EH (cell line): ENCODE results near the gene PPP6R3.

Experiments
- DNase-seq: peaks from one replicate; pipeline ENCODE4 v3.0.0-alpha.2; 2015; ENCODE audit warnings: low read depth

PPP6R3 gene

GRCh38 chr11:68495220-68495729 is 34.7 kb downstream of the PPP6R3 start:
- DNase-seq: no peak

DNA sequence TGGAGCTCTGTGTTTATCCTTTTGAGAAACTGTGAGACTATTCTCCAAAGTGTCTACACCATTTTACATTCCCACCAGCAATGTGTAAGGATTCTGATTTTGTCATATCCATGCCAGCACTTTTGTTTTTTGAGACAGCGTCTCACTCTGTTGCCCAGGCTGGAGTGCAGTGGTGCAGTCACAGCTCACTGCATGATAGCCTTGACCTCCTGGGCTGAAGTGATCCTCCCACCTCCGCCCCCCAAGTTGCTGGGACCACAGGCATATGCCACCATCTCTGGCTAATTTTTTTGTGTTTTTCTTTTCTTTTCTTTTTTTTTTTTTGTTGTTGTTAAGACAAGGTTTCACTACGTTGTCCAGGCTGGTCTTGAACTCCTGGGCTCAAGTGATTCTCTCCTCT is 35.3 kb downstream of the PPP6R3 start:
- DNase-seq: no peak

GRCh38 chr11:68497761-68498160 is 37.2 kb downstream of the PPP6R3 start:
- no peak for DNase-seq

DNA sequence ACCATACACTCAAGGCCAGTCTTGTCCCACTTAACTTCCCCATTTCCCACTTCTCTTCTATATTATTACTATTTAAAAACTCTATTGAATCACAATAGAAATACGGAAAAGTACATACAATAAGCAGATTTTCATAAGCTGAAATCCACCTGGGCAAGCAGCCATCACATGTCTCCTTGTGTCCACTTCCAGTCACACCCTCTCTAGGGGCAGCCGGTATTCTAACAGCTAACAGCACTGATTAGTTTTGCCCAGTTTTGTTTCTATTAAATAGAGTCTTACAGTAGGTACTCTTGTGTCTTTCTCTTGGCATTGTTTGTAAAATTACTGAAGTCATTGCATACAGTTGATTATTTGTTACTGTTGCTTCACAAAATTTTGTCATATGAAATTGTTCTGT is 37.8 kb downstream of the PPP6R3 start:
- DNase-seq: no peak

DNA sequence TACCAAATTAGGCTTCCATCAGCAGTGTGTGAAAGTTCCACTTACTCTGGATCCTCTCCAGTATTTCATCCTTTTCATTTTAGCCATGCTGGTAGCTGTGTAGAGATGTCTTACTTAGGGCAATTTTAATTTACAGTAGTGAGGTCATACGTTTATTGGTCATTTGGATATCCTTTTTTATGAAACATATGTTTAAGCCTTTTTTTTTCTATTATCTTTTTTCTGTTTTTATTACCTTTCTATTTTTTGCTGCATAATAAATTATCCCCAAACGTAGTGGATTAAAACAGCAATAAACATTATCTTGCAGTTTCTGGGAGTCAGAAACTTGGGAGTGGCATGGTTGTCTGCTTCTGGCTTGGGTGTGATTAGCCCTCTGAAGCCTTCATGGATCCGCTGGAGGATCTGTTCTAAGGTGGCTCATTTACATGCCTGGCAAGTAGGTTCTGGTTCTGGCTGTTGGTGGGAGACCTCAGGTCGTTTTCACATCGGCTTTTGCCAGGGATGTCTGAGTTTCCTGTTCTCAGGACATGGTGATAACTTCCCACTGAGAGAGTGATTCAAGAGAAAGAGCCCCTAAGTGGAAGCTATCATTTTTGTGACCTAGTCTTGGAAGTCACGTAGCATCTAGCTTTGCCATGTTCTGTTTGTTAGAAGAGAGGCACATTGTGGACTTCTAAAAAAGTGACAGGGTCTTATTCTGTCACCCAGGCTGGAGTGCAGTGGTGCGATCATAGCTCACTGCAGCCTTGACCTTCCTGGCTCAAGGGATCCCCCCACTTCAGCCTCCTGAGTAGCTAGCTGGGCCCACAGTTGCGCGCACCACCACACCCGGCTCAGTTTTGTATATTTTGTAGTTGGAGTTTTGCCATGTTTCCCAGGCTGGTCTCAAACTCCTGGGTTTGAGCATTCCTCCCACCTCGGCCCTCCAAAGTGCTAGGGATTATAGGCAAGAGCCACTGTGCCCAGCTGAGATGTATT is 38.6 kb downstream of the PPP6R3 start:
- no peak for DNase-seq

DNA sequence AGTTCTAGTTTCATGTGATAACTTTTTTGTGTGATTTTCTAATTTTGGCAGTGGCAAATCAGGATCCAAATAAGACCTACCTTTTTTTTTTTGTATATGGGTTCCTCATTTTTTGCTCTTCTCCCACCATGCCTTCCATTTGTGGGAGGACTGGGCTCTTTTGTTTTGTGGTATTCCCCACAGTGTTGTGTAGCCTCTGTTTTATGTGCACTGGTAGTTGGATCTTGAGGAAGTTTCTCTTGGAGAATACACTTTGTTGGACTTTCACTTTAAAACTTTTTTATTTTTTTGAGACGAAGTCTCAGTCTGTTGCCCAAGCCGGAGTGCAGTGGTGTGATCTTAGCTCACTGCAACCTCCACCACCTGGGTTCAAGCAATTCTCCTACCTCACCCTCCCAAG is 39.7 kb downstream of the PPP6R3 start:
- DNase-seq: no peak

- no peak for DNase-seq
Measured at GRCh38 chr11:68501813-68502212, 41.3 kb downstream of the PPP6R3 start.

DNA sequence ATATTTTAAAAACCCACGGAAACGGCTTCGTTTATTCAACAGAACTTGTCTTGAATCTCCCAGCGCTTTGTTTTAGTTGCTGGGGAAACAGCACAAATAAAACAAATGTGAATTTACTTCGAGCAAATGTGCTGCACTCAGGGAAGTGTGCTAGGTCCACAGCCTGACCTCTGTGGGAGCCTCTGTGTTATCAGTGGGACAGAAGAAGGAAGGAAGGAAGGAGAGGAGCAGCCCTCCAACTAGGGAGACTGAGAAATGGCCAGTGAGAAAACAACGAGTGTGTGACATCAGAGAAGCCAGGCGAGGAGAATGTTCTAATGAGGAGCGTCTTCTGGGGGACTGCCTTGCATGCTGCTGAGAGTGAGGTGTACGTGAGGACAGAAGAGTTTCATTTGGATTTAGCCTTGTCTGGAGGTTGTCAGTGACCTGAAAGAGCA is 42.7 kb downstream of the PPP6R3 start:
- peak; percentile 37 for DNase-seq

- DNase-seq: no peak
Measured at GRCh38 chr11:68503792-68504191, 43.2 kb downstream of the PPP6R3 start.

DNA sequence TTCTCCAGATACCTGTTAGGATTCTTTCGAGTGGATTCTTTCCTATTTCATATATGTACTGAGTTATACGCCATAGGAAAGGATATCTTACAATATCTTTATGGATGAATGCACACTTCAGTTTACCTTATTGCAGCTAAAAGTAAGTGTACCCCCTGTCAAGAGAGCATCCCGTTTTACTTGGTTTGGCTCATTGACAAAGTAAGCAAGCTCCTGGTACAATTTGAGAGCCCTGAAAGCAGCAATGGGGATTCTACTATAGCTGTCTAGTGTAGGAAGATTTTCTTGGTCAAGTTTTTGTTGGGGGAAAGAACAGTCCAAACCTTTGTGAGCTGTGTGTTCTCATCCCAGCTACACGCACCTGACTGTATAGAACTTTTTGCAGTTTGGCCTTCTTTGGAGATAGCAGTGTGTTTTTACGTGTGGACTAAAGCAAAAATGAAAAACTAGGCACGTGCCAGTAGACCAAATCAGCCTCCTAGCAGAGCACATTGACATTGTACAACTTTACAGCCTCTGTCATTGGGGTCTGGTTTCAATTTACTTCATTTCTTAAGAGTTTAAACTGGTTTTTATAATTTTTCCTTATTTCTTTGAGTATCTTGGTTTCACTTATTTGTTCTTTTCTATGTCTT is 44.0 kb downstream of the PPP6R3 start:
- DNase-seq: no peak

- peak; percentile 68 for DNase-seq
Measured at GRCh38 chr11:68505596-68505995, 45.0 kb downstream of the PPP6R3 start.

DNA sequence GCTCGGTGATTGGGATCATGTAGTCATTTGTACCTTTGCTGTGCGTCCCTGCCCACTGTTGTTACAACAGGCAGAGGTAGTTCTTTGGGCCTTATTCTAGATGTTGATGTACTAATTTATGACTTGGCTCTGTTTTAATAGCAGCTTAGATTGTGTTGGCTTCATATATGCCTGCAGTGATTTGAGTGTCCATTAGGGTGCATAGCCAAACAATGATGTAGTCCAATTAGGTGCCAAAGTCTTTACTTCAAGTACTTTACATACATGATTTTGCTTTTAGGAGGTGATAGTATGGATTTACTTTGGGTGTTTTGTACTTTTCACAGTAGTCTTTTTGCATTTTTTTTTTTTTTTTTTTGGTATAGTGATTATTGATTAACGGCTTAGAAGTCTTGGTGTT is 46.4 kb downstream of the PPP6R3 start:
- DNase-seq: no peak

DNA sequence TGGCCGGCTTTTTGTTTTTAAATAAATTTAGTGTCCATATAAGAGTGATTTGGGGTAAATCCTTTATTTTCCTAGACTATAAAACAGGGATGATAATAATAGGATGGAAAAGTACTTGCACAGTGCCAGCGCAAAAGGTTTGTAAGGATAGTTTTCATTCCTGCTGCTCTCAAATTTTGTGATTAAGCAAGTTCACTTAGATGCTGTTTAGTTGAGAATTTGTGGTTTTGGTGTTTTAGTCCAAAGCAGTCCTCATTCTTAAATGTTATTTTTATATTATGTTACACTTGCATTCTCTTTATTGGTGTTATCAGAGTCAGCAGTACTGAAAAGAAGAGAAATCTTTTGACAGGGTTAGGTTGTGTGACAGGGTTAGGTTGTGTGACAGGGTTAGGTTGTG is 47.9 kb downstream of the PPP6R3 start:
- DNase-seq: peak; percentile 51

DNA sequence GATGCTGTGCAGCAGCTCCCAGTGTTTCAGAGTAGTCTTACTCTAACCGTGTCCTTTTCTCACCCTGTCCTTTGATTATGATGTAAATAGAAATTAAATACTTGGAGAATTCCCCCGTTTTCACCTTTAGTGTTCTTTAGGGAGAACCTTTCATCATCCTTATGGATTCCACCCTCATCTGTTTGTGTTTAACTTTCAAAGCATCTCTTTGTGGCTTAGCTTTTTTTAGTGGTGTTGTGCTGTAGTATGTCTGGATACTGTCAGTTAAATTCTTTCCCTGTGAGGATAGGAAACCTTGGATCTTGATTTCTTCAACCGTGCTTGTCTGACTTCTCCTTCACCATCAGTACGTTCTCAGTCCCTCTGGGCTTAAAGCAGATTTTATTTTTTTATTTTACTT is 48.5 kb downstream of the PPP6R3 start:
- DNase-seq: peak; percentile 56

GRCh38 chr11:68513930-68514487 is 53.5 kb downstream of the PPP6R3 start:
- no peak for DNase-seq

- DNase-seq: no peak
Measured at GRCh38 chr11:68517121-68517741, 56.7 kb downstream of the PPP6R3 start.

GRCh38 chr11:68518191-68518590 is 57.6 kb downstream of the PPP6R3 start:
- no peak for DNase-seq

GRCh38 chr11:68521969-68522652 is 61.6 kb downstream of the PPP6R3 start:
- no peak for DNase-seq

DNA sequence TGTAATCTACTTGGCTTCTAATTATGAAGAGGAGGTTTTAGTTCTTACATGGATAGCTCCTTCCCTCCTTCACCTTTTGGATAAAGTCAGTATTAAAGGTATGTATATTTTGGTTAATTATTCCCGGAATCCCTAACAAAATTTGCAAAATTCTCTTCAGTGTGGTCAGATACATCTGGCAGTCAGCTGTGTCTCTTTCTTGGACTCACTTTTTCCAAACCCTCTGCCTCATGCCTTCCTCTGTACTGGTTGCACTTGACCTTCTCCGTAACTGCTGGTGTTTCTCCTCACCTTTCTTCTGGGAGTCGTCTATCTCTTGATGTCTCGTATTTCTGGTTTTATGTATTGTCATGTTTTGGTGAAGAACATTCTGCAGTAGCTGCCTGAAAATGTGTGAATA is 62.5 kb downstream of the PPP6R3 start:
- DNase-seq: no peak

DNA sequence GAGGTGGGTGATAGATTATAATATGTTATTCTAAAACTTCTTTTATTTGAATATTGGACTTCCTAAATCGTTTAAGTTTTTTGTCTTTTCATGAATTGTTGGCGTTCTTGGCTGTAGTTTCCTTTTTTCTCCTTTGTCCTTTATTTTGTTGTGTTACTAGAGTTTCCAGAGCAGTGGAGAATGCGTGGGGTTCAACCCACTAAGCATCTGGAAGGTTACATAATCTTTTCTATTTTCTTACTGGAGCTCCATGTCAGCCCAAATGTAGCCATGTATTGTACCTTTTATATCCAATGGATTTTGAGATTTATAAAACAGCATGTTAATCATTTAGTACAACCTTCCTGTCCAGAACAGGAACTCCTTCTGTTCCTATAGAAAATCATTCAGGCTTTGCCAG is 63.2 kb downstream of the PPP6R3 start:
- no peak for DNase-seq

DNA sequence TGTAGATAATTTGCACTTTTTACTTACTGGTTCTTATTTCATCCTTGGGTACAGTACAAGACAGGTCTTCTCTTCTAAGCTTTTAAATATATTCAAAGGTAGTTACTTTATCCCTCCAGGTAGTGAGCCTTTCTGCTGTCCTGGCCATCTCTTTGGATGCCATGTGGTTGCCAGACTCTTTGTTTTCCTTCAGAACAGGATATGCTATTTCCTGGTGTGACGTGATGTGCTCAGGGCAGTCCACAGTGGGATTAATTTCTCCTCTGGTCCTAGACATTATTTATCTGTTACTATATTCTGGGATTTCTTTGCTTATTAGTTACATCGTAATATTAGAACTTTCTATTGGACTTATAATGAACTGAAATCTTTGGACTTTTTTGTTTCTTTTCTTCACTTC is 63.7 kb downstream of the PPP6R3 start:
- DNase-seq: no peak

DNA sequence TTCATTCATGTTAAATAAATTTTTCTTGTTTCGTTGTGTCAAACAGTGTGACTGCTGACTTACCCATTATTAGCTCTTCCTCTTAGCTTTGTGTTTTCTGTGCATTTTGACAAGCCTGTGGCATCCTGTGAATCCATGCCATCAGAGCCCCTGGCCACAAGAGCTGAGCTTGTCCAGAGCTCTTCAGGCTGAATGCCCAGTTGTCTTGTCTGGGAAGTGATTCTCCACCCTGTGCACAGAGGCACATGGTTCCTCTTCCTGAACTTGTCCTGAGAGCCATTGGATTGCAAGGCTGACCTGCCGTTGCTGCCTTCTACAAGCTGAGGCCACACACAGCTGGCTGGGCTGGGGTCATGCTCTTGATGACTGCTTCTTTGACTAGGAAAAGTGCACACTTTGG is 64.1 kb downstream of the PPP6R3 start:
- DNase-seq: no peak
